Heart left ventricle (tissue), 16 donors: Measurements from ENCODE around the gene PSMD7. TPM values are rescaled to one million over a fixed set of nuclear protein-coding genes. Genes with fewer than 3 reads are reported as not detected.

Experiments used
- ATAC-seq, 4 donors: fragments of 200-7000 bp; cut with Tn5 transposase; one replicate each; pipeline ENCODE4 v1.9.1; 2020 to 2022; ENCODE audit warnings: moderate library complexity in 4 of 4, mild to moderate bottlenecking in 3 of 4, moderate number of reproducible peaks in 1 of 4
- DNase-seq, 5 donors: peaks; one replicate each; pipeline ENCODE4 v3.0.0-alpha.2; 2020
- H3K27ac ChIP-seq, 12 donors: fragments of 200-600 bp; sonication (generic) in 4 of 12; one replicate each; pipeline versions ENCODE4 v1.5.0 to v1.8.0; 2016 to 2022; ENCODE audit warnings: mild to moderate bottlenecking in 2 of 12
- H3K27me3 ChIP-seq, 9 donors: fragments of 200-600 bp; sonication (generic) in 2 of 9; one replicate each; pipeline versions ENCODE4 v1.5.1 to v1.8.0; 2016 to 2022; ENCODE audit warnings: mild to moderate bottlenecking in 3 of 9
- H3K36me3 ChIP-seq, 9 donors: fragments of 200-600 bp; sonication (generic) in 2 of 9; one replicate each; pipeline versions ENCODE4 v1.5.0 to v1.8.0; 2018 to 2022; ENCODE audit warnings: mild to moderate bottlenecking in 2 of 9
- H3K4me1 ChIP-seq, 12 donors: fragments of 200-600 bp; sonication (generic) in 4 of 12; one replicate each; pipeline versions ENCODE4 v1.5.0 to v1.8.0; 2016 to 2022; ENCODE audit warnings: mild to moderate bottlenecking in 3 of 12
- H3K4me3 ChIP-seq, 12 donors: fragments of 200-600 bp; sonication (generic) in 4 of 12; one replicate each; pipeline versions ENCODE4 v1.5.0 to v1.8.0; 2017 to 2022; ENCODE audit warnings: mild to moderate bottlenecking in 9 of 12, moderate library complexity in 4 of 12
- H3K9me3 ChIP-seq, 12 donors: fragments of 200-600 bp; sonication (generic) in 4 of 12; one replicate each; pipeline versions ENCODE4 v1.5.0 to v1.8.0; 2016 to 2022; ENCODE audit warnings: mild to moderate bottlenecking in 1 of 12
- CTCF ChIP-seq, 12 donors: fragments of 200-600 bp; sonication (generic) in 4 of 12; IDR thresholded peaks; one replicate each; pipeline versions ENCODE4 v1.5.0 to v1.8.0; 2018 to 2022; ENCODE audit warnings: antibody characterized with exemption in 12 of 12, mild to moderate bottlenecking in 5 of 12
- POLR2A ChIP-seq, 2 donors: fragments of 450-650 bp; IDR thresholded peaks; one replicate each; pipeline ENCODE4 v1.6.1; 2017; ENCODE audit warnings: antibody characterized with exemption in 2 of 2, mild to moderate bottlenecking in 2 of 2, moderate library complexity in 2 of 2
- WGBS, 4 donors: extraction: QIAGEN DNeasy Blood & Tissue Kit in 2 of 4; methylation state at CpG; one replicate each; pipeline versions ENCODE4 v1.1.5 to v1.1.7; 2013 to 2018; 5-methylcytosine and 5-hydroxymethylcytosine counted together
- intact Hi-C, 10 donors: fragments of 100-400 bp; cut with DNase I; formaldehyde crosslinking; loops; one replicate each; pipeline versions ENCODE4 v1.11.1 to v1.14.2; 2022
- polyA plus RNA-seq, 2 donors: library from polyadenylated mRNA; stranded (reverse); fragments of 200-250 nt; gene quantifications; one replicate each; pipeline ENCODE4 v1.2.3, GENCODE V29; 2013
- total RNA-seq, 9 donors: library from RNA; depleted of rRNA in 2 of 9; stranded (reverse); fragments of >200 nt in 2 of 9; fragmentation: NEBNext Ultra II Directional in 3 of 9; extraction: Animal tissue kit (Norgen Biotek cat#: 25700) in 3 of 9; gene quantifications; one replicate each; pipeline versions ENCODE4 v1.1.0 to v1.2.4, GENCODE V29; 2016 to 2023
- donor health status: ischemic (EF 13 %, LVEDD 7.1; RV severe dilation, severe dysfunction).
- donor health status: healthy with polysubstance abuse.
- donor health status: DM: no; HTN: yes; CAD: no.
- donor health status: DM: no; HTN: no; CAD: no.
- donor health status: ischemic (EF 25% LVEDD 6.9; RV normal size, moderate dysfunction).
- donor health status: ischemic (EF 25% LVEDD 5.7; RV mildly dilated, moderate dysfunction).
- donor health status: healthy.
- donor health status: DM: yes; HTN: yes; CAD: no.
- donor health status: ischemic (EF 35%, LVEDD 5.7; RV mildly dilated, moderate dysfunction).
- donor health status: nonischemic (EF 11% LVEDD 7.7; RV severe dilation, severe dysfunction).
- donor health status: DM: yes; HTN: yes; CAD: no.
- donor health status: PGD.
- donor health status: ischemic (EF 29% LVEDD 5.4; RV normal size, mild dysfunction).
- donor health status: nonischemic (EF 23%, LVEDD 6.1; RV moderate dilation, normal function).

PSMD7 gene
- total and polyA plus RNA-seq, 11 donors: 74.1 to 226 (median 131) TPM

- Histone ChIP-seq H3K4me1 (peaks cover 7 to 56% (median 35%) of the 10 kb centered on the region in 12 donors), H3K9me3 (peaks cover 0 to 2% (median 0%) of the 10 kb centered on the region in 12 donors), H3K27me3 (no peaks in the 10 kb centered on the region), H3K36me3 (peaks cover 0 to 42% (median 33%) of the 10 kb centered on the region in 9 donors), H3K27ac (peak overlapping the region; percentile 81 to 98 (median 93)), H3K4me3 (peak overlapping the region; percentile 71 to 97 (median 86))
- peak in 3 of 4 donors; percentile 19 to 38 (median 29) for ATAC-seq
- DNase-seq: peak in 1 of 5 donors; percentile 32
- no peak for TF ChIP-seq POLR2A (IDR thresholded peaks at IDR 0.05)
- no peak for TF ChIP-seq CTCF (IDR thresholded peaks at IDR 0.05)
- intact Hi-C loops: no loop called here
- 0 to 1% (median 0%) methylated on average over 21 to 27 of the region's 27 CpGs for WGBS, 4 donors
Observed at GRCh38 chr16:74297145-74297665, 591 bp downstream of the PSMD7 start.

GRCh38 chr16:74298104-74298503, 1.5 kb downstream of the PSMD7 start:
- H3K27ac ChIP-seq: peak overlapping the region in 1 of 12 donors; percentile 98

GRCh38 chr16:74302341-74302740, 5.7 kb downstream of the PSMD7 start:
- intact Hi-C loops: loop anchor here in 1 of 10 donors (10.0 kb wide), 1 partner anchor 322 kb away; no protein-coding TSS in a partner anchor
- Histone ChIP-seq H3K36me3 (peaks cover 8 to 93% (median 84%) of the 10 kb centered on the region in 9 donors), H3K4me1 (peaks cover 7 to 62% (median 33%) of the 10 kb centered on the region in 12 donors)

More at GRCh38 chr16:74298104-74298503, 1.5 kb downstream of the PSMD7 start:
- WGBS, 4 donors: 79 to 92% (median 82%) methylated on average over 2 of the region's 2 CpGs
- intact Hi-C loops: no loop called here
- no peak for DNase-seq
- H3K36me3 ChIP-seq: peaks cover under 1 to 51% (median 42%) of the 10 kb centered on the region in 9 donors
- peak overlapping the region in 9 of 12 donors; percentile 71 to 97 (median 89) for H3K4me3 ChIP-seq
- peaks cover 7 to 57% (median 35%) of the 10 kb centered on the region in 12 donors for H3K4me1 ChIP-seq
- H3K9me3 ChIP-seq: no peaks in the 10 kb centered on the region
- TF ChIP-seq CTCF (IDR thresholded peaks at IDR 0.05): no peak
- TF ChIP-seq POLR2A (IDR thresholded peaks at IDR 0.05): no peak
- no peak for ATAC-seq
- no peaks in the 10 kb centered on the region for H3K27me3 ChIP-seq

More at GRCh38 chr16:74302341-74302740, 5.7 kb downstream of the PSMD7 start:
- no peak overlapping the region for H3K4me3 ChIP-seq
- TF ChIP-seq CTCF (IDR thresholded peaks at IDR 0.05) (no peak), POLR2A (IDR thresholded peaks at IDR 0.05) (no peak)
- no peaks in the 10 kb centered on the region for H3K27me3 ChIP-seq
- DNase-seq (no peak), ATAC-seq (no peak)
- no peaks in the 10 kb centered on the region for H3K9me3 ChIP-seq
- peak overlapping the region in 3 of 12 donors; percentile 32 to 76 (median 41) for H3K27ac ChIP-seq
- 88 to 93% (median 92%) methylated on average over 5 of the region's 5 CpGs for WGBS, 4 donors
